ENCODE data around the gene CNTFR. TPM values are rescaled to one million over a fixed set of nuclear protein-coding genes. Genes with fewer than 3 reads are reported as not detected.

Gene CNTFR
- total and polyA plus RNA-seq, 2 experiments from 2014 or later = 4.7 to 7.5 TPM

DNA sequence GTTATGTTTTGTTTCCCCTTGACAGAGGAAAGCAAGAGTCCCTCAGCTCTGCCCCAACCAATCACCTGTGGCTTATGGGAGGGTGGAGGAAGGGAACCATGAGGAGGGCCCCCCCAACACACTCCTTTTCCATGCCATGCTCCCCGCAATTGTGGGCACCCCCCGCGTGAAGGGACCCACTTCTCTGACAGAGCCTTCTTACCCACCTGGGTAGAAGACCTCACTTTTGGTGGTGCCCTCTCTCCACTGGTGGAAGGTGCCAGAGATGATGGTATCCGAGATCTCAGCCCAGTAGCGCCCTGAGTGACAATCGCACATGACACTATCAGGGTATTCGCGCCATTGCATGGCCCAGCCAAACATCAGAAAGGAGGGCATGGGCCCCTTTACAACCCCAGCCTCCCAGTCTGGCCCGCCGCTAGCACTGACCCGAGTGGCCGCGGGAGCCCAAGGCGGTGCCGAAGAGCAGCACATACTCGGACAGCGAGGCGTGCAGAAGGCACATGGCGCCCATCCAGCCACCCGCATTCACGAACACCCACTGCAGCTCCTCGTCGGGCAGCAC lies 47.3 kb upstream of the CNTFR start:
- peak overlapping the region; percentile 65 for H3K27ac ChIP-seq
- no peaks in the 10 kb centered on the region for H3K27me3 ChIP-seq
- peaks cover 12% of the 10 kb centered on the region for H3K79me2 ChIP-seq
- 13% methylated on average over 22 of the region's 23 CpGs for WGBS (ENCODE audit: low lambda C conversion rate, missing lambda C conversion rate)
- H3K4me3 ChIP-seq = peak overlapping the region; percentile 23
- no peaks in the 10 kb centered on the region for H3K9me3 ChIP-seq (ENCODE audit: low read depth)
- H3K36me3 ChIP-seq (replicated peaks; ENCODE audit: insufficient read depth, low read depth) = no peaks in the 10 kb centered on the region
- TF ChIP-seq, protein P1, sequence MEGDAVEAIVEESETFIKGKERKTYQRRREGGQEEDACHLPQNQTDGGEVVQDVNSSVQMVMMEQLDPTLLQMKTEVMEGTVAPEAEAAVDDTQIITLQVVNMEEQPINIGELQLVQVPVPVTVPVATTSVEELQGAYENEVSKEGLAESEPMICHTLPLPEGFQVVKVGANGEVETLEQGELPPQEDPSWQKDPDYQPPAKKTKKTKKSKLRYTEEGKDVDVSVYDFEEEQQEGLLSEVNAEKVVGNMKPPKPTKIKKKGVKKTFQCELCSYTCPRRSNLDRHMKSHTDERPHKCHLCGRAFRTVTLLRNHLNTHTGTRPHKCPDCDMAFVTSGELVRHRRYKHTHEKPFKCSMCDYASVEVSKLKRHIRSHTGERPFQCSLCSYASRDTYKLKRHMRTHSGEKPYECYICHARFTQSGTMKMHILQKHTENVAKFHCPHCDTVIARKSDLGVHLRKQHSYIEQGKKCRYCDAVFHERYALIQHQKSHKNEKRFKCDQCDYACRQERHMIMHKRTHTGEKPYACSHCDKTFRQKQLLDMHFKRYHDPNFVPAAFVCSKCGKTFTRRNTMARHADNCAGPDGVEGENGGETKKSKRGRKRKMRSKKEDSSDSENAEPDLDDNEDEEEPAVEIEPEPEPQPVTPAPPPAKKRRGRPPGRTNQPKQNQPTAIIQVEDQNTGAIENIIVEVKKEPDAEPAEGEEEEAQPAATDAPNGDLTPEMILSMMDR (IDR thresholded peaks at IDR 0.05; ENCODE audit: poor library complexity) = no peak
- TF ChIP-seq EZH2phosphoT487 (IDR thresholded peaks at IDR 0.05; ENCODE audit: low read depth, severe bottlenecking, unreplicated experiment) = no peak
- no peak for TF ChIP-seq EZH2 (IDR thresholded peaks at IDR 0.05; ENCODE audit: borderline replicate concordance)
- H2AFZ ChIP-seq = peak overlapping the region; percentile 84
- no peak for DNase-seq (ENCODE audit: low spot score)
- H3K9me2 ChIP-seq (replicated peaks; ENCODE audit: insufficient read depth) = no peaks in the 10 kb centered on the region
- no peaks in the 10 kb centered on the region for H4K20me1 ChIP-seq (ENCODE audit: insufficient read depth, poor library complexity, severe bottlenecking)
- H3K4me2 ChIP-seq = peak overlapping the region; percentile 90
- peaks cover 20% of the 10 kb centered on the region for H3K4me1 ChIP-seq (ENCODE audit: insufficient read depth)

DNA sequence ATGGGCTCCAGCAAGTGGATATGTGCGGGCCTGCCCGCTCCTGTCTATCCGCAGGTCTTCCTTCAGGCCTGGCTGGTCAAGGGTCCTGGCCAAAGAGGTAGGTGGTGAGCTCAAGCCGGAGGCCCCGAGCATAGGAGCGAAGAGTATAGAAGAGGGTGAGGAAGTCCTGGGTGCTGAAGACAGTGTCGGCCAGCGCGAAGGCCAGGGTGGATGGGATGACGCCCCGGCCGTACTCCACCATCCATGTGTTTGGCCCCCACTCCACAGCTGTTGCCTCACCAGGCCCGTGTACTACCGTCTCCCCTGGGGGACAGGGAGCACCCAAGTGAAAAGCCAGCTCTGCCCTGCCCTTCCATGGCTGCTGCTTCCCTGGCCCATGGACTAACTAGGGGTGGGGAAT lies 46.0 kb upstream of the CNTFR start:
- Histone ChIP-seq H3K9me3 (ENCODE audit: low read depth) (no peaks in the 10 kb centered on the region), H2AFZ (no peak overlapping the region), H3K27ac (no peak overlapping the region), H3K4me1 (ENCODE audit: insufficient read depth) (peaks cover 17% of the 10 kb centered on the region), H3K36me3 (replicated peaks; ENCODE audit: insufficient read depth, low read depth) (no peaks in the 10 kb centered on the region), H3K9me2 (replicated peaks; ENCODE audit: insufficient read depth) (no peaks in the 10 kb centered on the region), H3K4me3 (no peak overlapping the region), H4K20me1 (ENCODE audit: insufficient read depth, poor library complexity, severe bottlenecking) (no peaks in the 10 kb centered on the region), H3K4me2 (peak overlapping the region; percentile 90), H3K27me3 (peaks cover 7% of the 10 kb centered on the region), H3K79me2 (peaks cover 12% of the 10 kb centered on the region)
- TF ChIP-seq, protein P1 (IDR thresholded peaks at IDR 0.05; ENCODE audit: poor library complexity) = no peak
- TF ChIP-seq EZH2 (IDR thresholded peaks at IDR 0.05; ENCODE audit: borderline replicate concordance) (no peak), EZH2phosphoT487 (IDR thresholded peaks at IDR 0.05; ENCODE audit: low read depth, severe bottlenecking, unreplicated experiment) (no peak)
- DNase-seq (ENCODE audit: low spot score) = no peak
- 94% methylated on average over 14 of the region's 14 CpGs for WGBS (ENCODE audit: low lambda C conversion rate, missing lambda C conversion rate)

DNA sequence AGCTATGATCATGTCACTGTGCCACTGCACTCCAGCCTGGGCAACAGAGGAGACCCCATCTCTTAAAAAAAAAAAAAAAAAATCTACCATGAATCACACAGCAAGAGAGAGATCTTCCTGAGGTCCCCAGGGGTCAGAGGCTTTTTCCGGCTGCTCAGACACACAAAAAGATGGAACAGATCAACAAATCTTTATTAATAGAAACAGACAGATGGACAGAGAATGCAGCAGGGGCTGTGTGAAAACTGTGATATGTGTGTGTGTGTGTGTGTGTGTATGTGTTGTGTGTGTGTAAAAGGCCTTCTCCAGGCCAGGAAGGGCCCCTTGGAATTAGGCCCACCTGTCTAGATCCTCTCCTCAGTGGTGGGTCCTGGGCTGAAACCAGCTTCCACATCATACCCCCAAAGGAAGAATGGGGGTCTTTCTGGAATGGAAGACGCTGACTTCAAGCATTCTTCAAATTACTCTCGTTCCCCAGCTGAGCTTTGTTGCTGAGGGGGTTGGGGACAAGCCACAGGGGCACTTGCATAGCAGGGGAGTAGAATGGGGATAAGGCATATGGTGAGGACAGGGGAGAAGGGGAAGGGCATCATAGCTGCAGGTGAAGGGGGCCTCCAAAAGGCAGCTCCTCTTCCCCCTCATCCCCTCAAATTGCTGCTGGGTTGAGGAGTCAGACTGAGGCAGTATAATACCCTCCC lies 45.2 kb upstream of the CNTFR start:
- peaks cover 20% of the 10 kb centered on the region for H3K4me1 ChIP-seq (ENCODE audit: insufficient read depth)
- DNase-seq (ENCODE audit: low spot score) = no peak
- peaks cover 12% of the 10 kb centered on the region for H3K79me2 ChIP-seq
- H3K4me3 ChIP-seq = no peak overlapping the region
- no peaks in the 10 kb centered on the region for H3K9me2 ChIP-seq (replicated peaks; ENCODE audit: insufficient read depth)
- no peak overlapping the region for H3K4me2 ChIP-seq
- H3K9me3 ChIP-seq (ENCODE audit: low read depth) = no peaks in the 10 kb centered on the region
- no peak overlapping the region for H3K27ac ChIP-seq
- H3K27me3 ChIP-seq = peaks cover 15% of the 10 kb centered on the region
- H4K20me1 ChIP-seq (ENCODE audit: insufficient read depth, poor library complexity, severe bottlenecking) = no peaks in the 10 kb centered on the region
- WGBS (ENCODE audit: low lambda C conversion rate, missing lambda C conversion rate) = 94% methylated on average over 3 of the region's 3 CpGs
- no peak overlapping the region for H2AFZ ChIP-seq
- TF ChIP-seq EZH2 (IDR thresholded peaks at IDR 0.05; ENCODE audit: borderline replicate concordance) (no peak), EZH2phosphoT487 (IDR thresholded peaks at IDR 0.05; ENCODE audit: low read depth, severe bottlenecking, unreplicated experiment) (no peak)
- TF ChIP-seq, protein P1 (IDR thresholded peaks at IDR 0.05; ENCODE audit: poor library complexity) = no peak
- no peaks in the 10 kb centered on the region for H3K36me3 ChIP-seq (replicated peaks; ENCODE audit: insufficient read depth, low read depth)
